OCI-LY3 (cell line): Measurements from ENCODE around the gene NCAN.
"Not testable (repeated sequence)": the region's sequence is repeated elsewhere in the genome, so short reads cannot be mapped to it uniquely, and the experiment has no call there.

Experiments
- H2AFZ ChIP-seq: fragments of 200-600, 300-600 bp; shearing (Covaris generic); 2 replicates; pipeline ENCODE4 v1.6.0; 2014; ENCODE audit warnings: antibody characterized with exemption, low read depth, low read length
- H3K27ac ChIP-seq: fragments of 200-600, 300-600 bp; sonication (generic); 2 replicates; pipeline ENCODE4 v1.5.1; 2014; ENCODE audit warnings: mild to moderate bottlenecking, low read length, moderate library complexity, mixed read lengths
- H3K27me3 ChIP-seq: fragments of 200-600, 300-600 bp; sonication (generic); 2 replicates; pipeline ENCODE4 v1.6.1; 2014; ENCODE audit warnings: low read depth, low read length, mixed read lengths
- H3K36me3 ChIP-seq: fragments of 200-600, 300-600 bp; sonication (generic); replicated peaks from 2 replicates; pipeline ENCODE3; 2014; ENCODE audit warnings: low read depth, low read length, mixed read lengths
- H3K4me1 ChIP-seq: fragments of 300-600, 200-600 bp; sonication (generic); 2 replicates; pipeline ENCODE4 v1.6.1; 2014; ENCODE audit warnings: low read length, mixed read lengths
- H3K4me2 ChIP-seq: fragments of 200-600, 300-600 bp; sonication (generic); 2 replicates; pipeline ENCODE4 v1.6.1; 2014; ENCODE audit warnings: low read length, mixed read lengths
- H3K4me3 ChIP-seq: fragments of 300-600, 200-600 bp; sonication (generic); 2 replicates; pipeline ENCODE4 v1.5.1; 2014; ENCODE audit warnings: antibody characterized with exemption, mild to moderate bottlenecking, low read length, moderate library complexity
- H3K79me2 ChIP-seq: fragments of 300-600, 200-600 bp; shearing (Covaris generic); 2 replicates; pipeline ENCODE4 v1.6.1; 2014; ENCODE audit warnings: mild to moderate bottlenecking, low read length, mixed read lengths
- H3K9ac ChIP-seq: fragments of 300-600, 200-600 bp; shearing (Covaris generic); 2 replicates; pipeline ENCODE4 v1.6.0; 2014; ENCODE audit warnings: mild to moderate bottlenecking, low read length, moderate library complexity
- H3K9me3 ChIP-seq: fragments of 200-600, 300-600 bp; shearing (Covaris generic); 2 replicates; pipeline ENCODE4 v1.6.1; 2014; ENCODE audit warnings: low read length, mixed read lengths; ENCODE audit not compliant: insufficient read depth
- H4K20me1 ChIP-seq: fragments of 200-600, 300-600 bp; sonication (generic); 2 replicates; pipeline ENCODE4 v1.6.1; 2016; ENCODE audit warnings: low read length, mixed read lengths; ENCODE audit not compliant: insufficient read depth
- EZH2phosphoT487 ChIP-seq: fragments of 200-600 bp; shearing (Covaris generic); IDR thresholded peaks from 2 replicates; pipeline ENCODE4 v1.6.1; 2018; ENCODE audit warnings: antibody characterized with exemption, mixed run types, low read depth
- TF ChIP-seq, protein P1 (sequence below): fragments of 200-600, 300-600 bp; sonication (generic); IDR thresholded peaks from 2 replicates; pipeline ENCODE4 v1.5.1; 2014; ENCODE audit warnings: antibody characterized with exemption, low read length, low read depth

The NCAN gene

GRCh38 chr19:19171821-19172532 lies 39.8 kb upstream of the NCAN start:
- no peaks in the 10 kb centered on the region for H3K27me3 ChIP-seq
- H3K4me3 ChIP-seq = no peak overlapping the region
- H3K79me2 ChIP-seq = no peaks in the 10 kb centered on the region
- H3K27ac ChIP-seq = no peak overlapping the region
- H3K9ac ChIP-seq = no peak overlapping the region
- H3K4me2 ChIP-seq = peak overlapping the region; percentile 35
- no peaks in the 10 kb centered on the region for H3K9me3 ChIP-seq
- TF ChIP-seq EZH2phosphoT487 = no peak
- TF ChIP-seq, protein P1, sequence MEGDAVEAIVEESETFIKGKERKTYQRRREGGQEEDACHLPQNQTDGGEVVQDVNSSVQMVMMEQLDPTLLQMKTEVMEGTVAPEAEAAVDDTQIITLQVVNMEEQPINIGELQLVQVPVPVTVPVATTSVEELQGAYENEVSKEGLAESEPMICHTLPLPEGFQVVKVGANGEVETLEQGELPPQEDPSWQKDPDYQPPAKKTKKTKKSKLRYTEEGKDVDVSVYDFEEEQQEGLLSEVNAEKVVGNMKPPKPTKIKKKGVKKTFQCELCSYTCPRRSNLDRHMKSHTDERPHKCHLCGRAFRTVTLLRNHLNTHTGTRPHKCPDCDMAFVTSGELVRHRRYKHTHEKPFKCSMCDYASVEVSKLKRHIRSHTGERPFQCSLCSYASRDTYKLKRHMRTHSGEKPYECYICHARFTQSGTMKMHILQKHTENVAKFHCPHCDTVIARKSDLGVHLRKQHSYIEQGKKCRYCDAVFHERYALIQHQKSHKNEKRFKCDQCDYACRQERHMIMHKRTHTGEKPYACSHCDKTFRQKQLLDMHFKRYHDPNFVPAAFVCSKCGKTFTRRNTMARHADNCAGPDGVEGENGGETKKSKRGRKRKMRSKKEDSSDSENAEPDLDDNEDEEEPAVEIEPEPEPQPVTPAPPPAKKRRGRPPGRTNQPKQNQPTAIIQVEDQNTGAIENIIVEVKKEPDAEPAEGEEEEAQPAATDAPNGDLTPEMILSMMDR = no peak
- H2AFZ ChIP-seq = no peak overlapping the region
- H3K4me1 ChIP-seq = peaks cover 51% of the 10 kb centered on the region
- H4K20me1 ChIP-seq = 0 out of 2 replicates have a peak, but pooled peaks cover 3% of the 10 kb centered on the region
- H3K36me3 ChIP-seq = no peaks in the 10 kb centered on the region

DNA sequence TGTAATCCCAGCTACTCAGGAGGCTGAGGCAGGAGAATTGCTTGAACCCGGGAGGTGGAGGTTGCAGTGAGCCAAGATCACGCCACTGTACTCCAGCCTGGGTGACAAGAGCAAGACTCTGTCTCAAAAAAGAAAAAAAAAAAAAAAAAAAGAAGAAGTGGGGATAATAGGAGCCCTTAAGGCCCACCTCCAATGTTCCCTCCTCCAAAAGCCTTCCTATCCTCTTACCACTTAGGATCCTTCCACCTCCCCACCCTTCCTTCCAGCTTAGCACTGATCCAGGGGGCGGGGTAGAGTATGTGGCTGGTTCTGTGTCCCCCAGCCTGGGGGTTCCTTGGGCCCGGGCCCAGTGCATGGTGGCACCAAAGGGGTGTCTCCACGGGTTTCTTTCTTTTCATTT lies 38.5 kb upstream of the NCAN start:
- H3K4me3 ChIP-seq, H4K20me1 ChIP-seq, H3K27ac ChIP-seq, H3K9ac ChIP-seq, H3K79me2 ChIP-seq, H2AFZ ChIP-seq, H3K27me3 ChIP-seq, H3K9me3 ChIP-seq, H3K4me2 ChIP-seq, H3K36me3 ChIP-seq: not testable (repeated sequence)
- H3K4me1 ChIP-seq = peaks cover 44% of the 10 kb centered on the region

DNA sequence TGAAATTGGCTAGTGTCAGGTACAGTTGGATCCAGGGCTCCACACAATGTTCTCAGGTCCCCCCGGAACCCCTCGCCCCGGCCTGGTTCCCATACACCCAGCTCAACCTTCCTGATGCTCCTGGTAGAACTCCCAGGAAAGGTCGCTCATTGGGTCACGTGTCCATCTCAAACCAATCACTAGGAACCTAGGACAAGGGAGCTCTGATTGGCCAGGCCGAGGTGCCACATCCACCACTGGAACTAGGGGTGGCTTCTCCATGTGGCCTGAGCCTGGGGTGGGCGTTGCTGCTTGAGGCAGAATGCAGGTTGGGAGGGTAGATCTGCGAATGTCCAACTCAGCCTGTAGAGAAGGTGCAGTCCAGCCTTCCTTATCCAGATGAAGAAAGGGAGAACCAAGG lies 34.8 kb upstream of the NCAN start:
- no peak overlapping the region for H3K27ac ChIP-seq
- H2AFZ ChIP-seq = no peak overlapping the region
- H3K9me3 ChIP-seq = no peaks in the 10 kb centered on the region
- TF ChIP-seq, protein P1 = no peak
- TF ChIP-seq EZH2phosphoT487 = no peak
- no peaks in the 10 kb centered on the region for H3K79me2 ChIP-seq
- peaks cover 9% of the 10 kb centered on the region for H3K36me3 ChIP-seq
- H3K27me3 ChIP-seq = no peaks in the 10 kb centered on the region
- no peaks in the 10 kb centered on the region for H4K20me1 ChIP-seq
- H3K4me3 ChIP-seq = no peak overlapping the region
- H3K4me2 ChIP-seq = no peak overlapping the region
- no peak overlapping the region for H3K9ac ChIP-seq
- H3K4me1 ChIP-seq = peaks cover 22% of the 10 kb centered on the region

DNA sequence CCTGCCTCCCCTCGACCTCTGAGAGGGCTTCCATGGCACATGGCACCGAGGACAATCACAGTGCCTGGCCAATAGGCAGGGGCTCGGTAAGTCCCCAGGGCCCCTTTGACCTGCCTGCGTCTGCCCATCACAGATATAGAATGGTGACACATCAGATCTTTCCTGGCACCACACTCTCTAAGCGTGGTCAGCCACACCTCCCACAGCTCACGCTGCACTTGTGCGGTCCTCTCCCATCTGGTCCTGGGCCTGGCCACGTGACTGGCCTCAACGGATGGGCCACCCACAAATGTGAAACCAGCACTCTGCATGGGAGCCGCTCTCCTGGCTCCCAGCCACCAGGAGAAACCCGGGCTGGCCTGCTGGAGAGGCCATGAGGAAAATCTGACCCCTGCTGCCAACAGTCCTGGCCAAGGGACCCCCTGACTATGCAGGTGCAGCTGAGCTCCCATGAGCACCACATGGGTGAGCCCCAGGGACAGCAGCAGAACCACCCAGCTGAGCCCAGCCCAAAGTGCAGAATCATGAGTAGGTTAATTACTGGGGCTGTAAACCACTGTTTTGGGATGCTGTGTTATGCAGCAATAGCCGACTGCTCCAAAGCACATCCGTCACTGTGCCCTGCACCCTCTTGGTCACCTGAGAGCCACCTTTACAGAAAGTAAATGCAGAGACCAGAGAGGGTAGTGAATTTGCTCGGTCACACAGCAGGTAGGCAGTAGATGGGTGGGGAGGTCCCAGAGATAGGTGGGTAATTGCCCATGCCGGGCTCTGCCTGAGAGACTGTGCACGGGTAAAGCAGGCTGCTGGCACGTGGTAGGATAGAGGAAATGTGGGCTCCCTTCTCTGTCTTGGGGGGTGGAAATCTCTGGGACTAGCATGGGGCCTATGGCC lies 32.0 kb upstream of the NCAN start:
- no peaks in the 10 kb centered on the region for H3K9me3 ChIP-seq
- no peaks in the 10 kb centered on the region for H4K20me1 ChIP-seq
- H3K36me3 ChIP-seq = peaks cover 13% of the 10 kb centered on the region
- no peak overlapping the region for H3K27ac ChIP-seq
- no peak overlapping the region for H3K9ac ChIP-seq
- peaks cover 11% of the 10 kb centered on the region for H3K4me1 ChIP-seq
- no peaks in the 10 kb centered on the region for H3K27me3 ChIP-seq
- H2AFZ ChIP-seq = no peak overlapping the region
- TF ChIP-seq EZH2phosphoT487 = no peak
- TF ChIP-seq, protein P1 = no peak
- H3K4me3 ChIP-seq = no peak overlapping the region
- no peak overlapping the region for H3K4me2 ChIP-seq
- no peaks in the 10 kb centered on the region for H3K79me2 ChIP-seq
